Body of pancreas (tissue), 4 donors: ENCODE results near the gene GOLGA6A.
"Not testable (repeated sequence)": the region's sequence is repeated elsewhere in the genome, so short reads cannot be mapped to it uniquely, and the experiment has no call there.

Experiments used
- POLR2A ChIP-seq, 3 donors: fragments of 450-650 bp; IDR thresholded peaks; one replicate each; pipeline ENCODE4 v1.6.1; 2016; ENCODE audit warnings: antibody characterized with exemption in 3 of 3, mild to moderate bottlenecking in 2 of 3
- TF ChIP-seq, protein P1 (sequence below), 7 experiments: fragments of 450-650 bp in 4 of 7; fragments of 200-600 bp in 3 of 7; sonication (generic) in 3 of 7; IDR thresholded peaks; one replicate each; pipeline ENCODE4 v1.5.1; 2016 to 2019; ENCODE audit warnings: antibody characterized with exemption in 7 of 7

DNA sequence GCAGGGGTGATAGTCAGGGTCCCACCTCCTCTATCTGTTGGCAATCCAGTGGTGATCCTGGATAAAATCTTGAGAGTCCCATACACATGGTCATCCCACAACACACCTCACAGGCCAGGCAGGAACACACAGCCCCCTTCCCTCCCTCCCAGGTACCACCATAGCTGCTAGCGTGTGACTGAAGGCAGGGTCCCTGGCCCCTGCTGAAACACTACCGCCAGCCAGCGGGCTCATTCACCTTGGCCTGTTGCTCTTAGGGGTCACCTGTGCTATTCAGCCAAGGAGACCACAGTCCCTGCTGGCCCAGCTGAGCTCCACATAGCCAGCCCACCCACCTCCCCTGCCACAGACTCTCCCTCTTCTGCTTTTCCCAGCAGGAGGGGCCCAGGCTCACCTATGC lies 18.2 kb downstream of the GOLGA6A start:
- TF ChIP-seq, protein P1, sequence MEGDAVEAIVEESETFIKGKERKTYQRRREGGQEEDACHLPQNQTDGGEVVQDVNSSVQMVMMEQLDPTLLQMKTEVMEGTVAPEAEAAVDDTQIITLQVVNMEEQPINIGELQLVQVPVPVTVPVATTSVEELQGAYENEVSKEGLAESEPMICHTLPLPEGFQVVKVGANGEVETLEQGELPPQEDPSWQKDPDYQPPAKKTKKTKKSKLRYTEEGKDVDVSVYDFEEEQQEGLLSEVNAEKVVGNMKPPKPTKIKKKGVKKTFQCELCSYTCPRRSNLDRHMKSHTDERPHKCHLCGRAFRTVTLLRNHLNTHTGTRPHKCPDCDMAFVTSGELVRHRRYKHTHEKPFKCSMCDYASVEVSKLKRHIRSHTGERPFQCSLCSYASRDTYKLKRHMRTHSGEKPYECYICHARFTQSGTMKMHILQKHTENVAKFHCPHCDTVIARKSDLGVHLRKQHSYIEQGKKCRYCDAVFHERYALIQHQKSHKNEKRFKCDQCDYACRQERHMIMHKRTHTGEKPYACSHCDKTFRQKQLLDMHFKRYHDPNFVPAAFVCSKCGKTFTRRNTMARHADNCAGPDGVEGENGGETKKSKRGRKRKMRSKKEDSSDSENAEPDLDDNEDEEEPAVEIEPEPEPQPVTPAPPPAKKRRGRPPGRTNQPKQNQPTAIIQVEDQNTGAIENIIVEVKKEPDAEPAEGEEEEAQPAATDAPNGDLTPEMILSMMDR (IDR thresholded peaks at IDR 0.05), result not testable (repeated sequence)
- TF ChIP-seq POLR2A (IDR thresholded peaks at IDR 0.05), result not testable (repeated sequence)
